GM23248 (cell line): Measurements from ENCODE around the gene NDUFS7.

Experiments used
- EZH2 ChIP-seq: fragments of 200-600 bp; sonication (generic); IDR thresholded peaks from 2 replicates; pipeline ENCODE4 v1.6.1; 2018; ENCODE audit warnings: antibody characterized with exemption, mild to moderate bottlenecking; ENCODE audit not compliant: insufficient read depth, poor library complexity, severe bottlenecking
- EZH2phosphoT487 ChIP-seq: fragments of 200-600 bp; sonication (generic); IDR thresholded peaks from 2 replicates; pipeline ENCODE4 v1.6.1; 2018; ENCODE audit warnings: antibody characterized with exemption, moderate library complexity, mild to moderate bottlenecking, low read depth; ENCODE audit not compliant: insufficient read depth

GRCh38 chr19:1431759-1432506 is 48.2 kb downstream of the NDUFS7 start:
- TF ChIP-seq EZH2phosphoT487 (no peak), EZH2 (no peak)
